ENCODE results near the gene MSI2.

Gene MSI2

DNA sequence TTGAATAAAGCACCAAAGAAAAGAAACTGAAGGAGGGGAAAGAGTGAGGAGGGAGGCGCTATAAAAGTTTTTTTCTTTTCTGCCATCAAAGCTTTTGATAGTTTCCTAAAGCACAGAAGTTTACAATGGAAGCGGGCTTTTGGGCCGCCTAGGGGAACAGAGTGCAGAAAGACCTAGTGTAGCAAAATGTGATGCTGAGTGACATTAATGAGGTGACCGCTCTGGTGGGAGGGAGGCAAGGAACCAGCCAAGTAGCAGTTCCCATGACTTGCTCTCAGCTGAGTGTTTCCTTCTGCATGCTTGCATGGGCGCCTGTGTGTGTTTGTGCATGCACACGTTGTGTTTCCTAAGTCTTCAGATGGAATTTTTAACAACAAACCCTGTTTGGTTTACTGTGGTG lies 15.5 kb downstream of the MSI2 start:
- no peak for DNase-seq

DNA sequence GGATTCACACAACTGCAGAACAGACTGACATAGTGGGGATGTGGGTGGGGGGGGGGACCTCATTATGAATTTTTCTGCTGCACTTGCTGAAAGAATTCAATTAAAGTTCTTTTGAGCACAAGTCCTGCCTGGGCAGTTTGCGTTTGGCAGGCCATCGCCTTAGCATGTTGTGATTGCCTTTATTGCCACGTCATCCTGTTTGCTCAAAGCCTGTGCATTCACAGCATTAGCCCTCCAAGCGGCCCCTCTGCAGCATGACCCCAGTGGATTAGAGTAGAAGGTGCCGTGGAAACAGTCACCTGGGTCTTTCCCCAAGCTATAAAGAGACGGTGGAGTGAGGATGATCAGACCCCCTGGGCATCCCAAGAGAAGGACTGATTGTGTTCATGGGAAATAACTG lies 17.2 kb downstream of the MSI2 start:
- DNase-seq: no peak

DNA sequence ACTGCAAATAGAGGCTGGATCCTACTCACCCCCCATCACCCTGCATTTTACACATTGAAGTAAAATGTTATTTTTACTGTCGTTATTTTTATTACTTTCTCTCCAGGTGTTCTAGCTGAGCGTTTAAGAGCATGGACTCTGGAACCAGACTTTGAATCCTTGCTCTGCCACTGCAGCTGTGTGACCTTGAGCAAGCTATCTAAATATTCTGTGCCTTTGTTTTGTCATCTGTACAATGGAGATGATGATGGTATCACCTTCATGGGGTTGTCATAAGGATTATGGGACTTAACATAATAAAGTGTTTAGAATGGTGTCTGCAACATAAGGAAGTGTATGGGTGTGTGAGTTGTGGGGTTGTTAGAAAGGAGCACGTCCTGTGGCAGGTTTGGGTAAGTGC lies 17.8 kb downstream of the MSI2 start:
- no peak for DNase-seq

- DNase-seq: no peak
Observed at GRCh38 chr17:57275071-57275764, 18.9 kb downstream of the MSI2 start.

DNA sequence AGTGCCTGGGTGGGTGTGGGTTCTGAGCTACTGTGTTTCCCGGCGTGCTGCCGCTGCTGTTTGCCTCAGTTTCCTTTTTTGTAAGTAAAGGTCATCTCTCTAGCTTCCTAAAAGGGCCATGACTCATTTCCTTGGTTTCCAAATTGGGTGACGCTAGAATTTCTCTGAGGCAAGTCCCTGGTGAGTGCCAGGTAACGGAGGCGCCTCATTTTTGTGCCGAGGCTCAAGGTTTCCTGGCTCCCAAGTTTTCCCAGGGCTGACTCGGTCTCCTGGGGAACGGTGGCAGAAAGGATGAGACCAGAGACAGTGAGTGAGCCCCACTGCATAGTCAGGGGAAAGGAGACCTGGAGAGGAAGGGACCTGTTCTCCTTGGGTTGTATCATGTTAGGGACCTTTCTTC lies 20.3 kb downstream of the MSI2 start:
- no peak for DNase-seq

DNA sequence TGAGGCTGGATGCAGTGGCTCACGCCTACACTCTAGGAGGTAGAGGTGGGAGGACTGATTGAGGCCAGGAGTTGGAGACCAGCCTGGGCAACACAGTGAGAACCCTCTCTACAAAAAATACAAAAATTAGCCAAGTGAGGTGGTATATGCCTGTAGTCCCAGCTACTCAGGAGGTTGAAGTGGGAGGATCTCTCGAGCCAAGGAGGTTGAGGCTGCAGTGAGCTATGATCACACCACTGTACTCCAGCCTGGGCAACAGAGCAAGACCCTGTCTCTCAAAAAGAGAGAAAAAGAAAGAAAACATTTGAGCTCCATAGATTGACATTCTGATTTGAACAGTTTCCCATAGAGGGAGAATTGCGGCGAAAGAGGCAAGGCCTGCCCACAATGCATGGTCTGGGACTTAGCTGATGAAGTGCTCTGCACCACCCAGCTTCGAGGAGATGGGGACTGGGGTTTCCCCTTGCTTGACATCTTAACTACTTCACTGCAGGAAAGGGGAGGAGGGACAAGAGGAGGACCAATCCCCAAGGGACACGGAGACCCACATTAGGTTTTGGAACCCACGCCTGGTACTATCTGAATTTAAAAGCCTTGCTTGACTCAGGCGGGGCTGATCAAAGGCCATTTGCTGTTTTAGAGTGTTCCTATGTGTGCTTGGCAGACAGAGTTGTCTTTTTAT lies 21.7 kb downstream of the MSI2 start:
- DNase-seq: peak; percentile 4

- DNase-seq: no peak
Observed at GRCh38 chr17:57278740-57279387, 22.5 kb downstream of the MSI2 start.

DNA sequence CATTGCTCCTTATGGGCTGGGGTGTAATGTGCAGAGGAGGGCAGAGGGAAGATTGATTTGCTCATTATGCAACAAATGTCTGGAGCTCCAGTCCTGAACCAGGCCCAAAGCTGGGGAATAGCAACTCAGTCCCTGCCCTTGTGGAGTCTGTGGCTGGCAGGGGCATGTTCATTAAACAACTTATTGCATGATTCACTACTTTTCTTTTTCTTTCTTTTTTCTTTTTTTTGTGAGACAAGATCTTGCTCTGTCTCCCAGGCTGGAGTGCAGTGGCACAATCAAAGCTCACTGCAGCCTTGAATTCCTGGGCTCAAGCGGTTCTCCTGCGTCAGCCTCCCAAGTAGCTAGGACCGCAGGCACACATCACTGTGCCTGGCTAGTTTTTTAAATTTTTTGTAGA lies 23.1 kb downstream of the MSI2 start:
- DNase-seq: no peak

DNA sequence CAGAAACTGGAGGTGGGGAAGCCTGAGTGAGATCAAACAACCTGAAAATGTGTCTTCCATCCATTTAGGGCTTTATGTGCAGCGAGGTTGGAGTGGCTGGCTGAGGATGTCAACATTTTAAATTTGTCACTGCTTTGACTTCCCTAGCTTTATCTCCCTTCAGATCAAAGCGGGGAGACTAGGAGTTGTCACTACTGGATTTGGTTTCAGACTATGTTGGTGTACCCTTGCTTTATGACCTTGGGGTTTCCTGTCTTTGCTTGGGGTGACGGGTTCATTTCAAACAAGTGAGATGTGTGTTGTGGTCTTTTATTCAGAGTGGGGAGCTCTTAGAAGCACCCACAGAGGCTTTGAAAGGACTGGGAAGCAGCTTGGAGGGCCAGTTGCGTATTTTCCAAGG lies 25.6 kb downstream of the MSI2 start:
- no peak for DNase-seq

- DNase-seq: no peak
Observed at GRCh38 chr17:57282296-57282695, 26.0 kb downstream of the MSI2 start.

DNA sequence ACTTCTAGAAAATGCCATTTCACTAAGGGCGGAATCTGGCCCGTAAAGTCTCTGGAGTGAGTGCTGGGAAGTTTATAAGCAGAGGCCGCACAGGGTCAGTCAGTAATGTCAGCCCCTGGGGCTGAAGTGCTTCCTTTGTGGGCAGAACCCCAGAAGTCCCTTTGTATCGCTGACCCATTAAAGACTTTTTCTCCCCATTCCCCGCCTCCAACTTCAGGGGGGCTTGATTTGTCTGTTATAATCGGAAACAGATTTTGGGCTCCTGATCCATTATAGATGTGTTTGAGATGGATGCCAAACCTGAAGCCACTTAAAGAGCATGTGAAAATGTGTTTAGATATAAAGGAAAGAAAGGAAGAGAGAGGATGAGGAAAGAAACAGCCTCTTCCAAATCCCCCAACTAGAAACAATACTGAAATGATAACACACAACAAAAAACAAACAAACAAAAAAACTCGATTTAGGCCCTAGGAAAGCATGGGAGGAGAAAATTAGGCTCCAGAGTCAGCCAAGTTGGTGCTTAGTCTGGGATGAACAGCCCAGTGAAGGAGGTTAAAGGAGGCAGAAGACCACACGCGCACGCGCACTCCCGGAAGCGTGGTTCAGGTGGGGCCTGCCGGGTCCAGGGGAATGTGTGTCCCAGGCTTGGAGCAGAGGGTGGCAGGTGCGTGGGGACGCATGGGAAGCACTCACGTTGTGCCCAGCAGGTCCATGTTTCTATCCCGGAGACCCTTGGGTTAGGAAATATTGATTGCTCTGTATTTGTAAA lies 27.1 kb downstream of the MSI2 start:
- DNase-seq: no peak

GRCh38 chr17:57284583-57284982 lies 28.3 kb downstream of the MSI2 start:
- DNase-seq: no peak

- peak; percentile 32 for DNase-seq
Observed at GRCh38 chr17:57284984-57285646, 28.8 kb downstream of the MSI2 start.

DNA sequence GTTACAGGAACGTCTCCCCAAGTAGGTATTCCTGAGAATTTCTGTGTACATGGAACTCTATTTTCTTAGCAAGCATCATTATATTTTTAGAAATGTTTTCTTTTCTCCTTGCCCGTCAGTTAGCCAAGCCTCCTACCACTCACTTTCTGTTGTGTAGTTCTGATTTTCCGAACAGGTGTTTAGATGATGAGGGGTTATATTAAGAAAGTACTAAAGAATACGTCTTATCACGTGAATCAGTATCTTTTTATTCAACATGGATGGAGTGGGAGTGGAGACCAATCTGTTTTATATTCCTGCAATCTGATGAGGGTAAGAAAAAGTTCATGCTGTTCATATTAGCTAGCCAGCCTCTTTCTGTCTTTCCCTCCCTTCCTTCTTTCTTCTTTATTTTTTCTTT lies 29.4 kb downstream of the MSI2 start:
- DNase-seq: no peak

DNA sequence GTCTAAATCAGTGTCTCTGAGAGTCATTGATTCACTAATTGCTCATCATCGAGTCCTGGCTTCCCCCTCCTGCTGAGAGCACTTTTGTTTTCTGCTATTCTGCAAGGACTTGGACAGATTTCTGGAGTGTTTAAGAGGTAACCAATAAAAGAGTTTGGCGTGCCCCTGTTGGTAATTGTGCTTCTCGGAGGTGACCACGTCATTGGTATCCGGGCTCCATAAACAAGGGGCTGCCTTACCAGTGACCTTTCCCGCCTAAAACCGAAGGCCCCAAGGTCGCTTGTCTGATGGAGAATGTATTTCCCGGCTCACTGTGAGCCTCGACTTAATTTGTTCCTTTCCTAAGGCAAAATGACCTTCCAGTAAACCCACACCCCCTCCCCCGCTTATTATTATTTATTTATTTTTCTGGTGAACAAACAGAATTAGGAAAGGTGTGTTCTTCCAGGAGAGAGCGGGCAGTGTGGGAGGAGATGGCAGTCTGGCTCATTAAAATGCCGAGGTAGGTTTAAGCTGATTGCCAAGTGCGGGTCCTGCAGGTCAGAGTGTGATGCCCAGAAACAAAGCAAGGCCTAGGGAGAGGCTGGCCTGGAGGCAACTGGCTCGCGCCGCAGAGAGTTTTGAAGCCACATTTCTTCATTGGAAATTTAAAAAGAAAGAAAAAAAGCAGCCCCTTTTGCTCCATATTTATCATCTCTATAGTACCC lies 30.2 kb downstream of the MSI2 start:
- no peak for DNase-seq

DNA sequence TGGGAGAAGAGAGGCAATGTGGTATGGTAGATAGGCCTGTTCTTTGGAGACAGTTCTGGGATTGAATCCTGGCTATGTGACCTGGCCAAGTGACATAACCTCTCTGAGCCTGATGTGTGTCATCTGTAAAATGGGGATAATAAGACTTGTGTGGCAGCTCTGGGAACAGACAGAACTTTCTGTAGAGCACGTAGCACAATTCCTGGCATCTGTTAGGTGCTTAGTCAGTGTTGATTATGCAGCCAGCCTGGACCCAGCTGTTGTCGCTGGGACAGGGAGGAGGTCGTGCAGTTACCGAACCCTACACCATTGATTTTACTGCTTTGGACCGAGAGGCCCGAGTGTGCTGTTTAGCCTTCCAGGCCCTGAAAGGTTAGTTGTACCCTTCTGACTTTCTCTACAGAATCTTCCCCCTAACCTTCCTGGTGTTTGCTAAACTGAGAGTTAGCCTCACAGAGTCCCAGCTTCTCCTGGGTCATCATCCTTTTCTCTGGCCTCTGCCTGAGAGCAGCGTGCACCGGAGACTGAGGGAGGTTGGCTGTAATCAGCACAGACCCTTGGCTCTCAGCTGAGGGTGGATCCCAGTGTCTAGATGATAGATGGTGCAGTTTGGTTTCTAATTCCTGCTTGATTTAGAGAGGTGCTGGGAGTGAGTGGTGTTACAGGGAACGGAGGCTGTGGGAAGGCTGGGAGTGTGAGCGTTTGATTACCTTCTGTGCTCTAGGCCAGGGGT lies 31.9 kb downstream of the MSI2 start:
- no peak for DNase-seq

- DNase-seq: no peak
Observed at GRCh38 chr17:57288773-57289121, 32.4 kb downstream of the MSI2 start.

- no peak for DNase-seq
Observed at GRCh38 chr17:57289130-57289529, 32.8 kb downstream of the MSI2 start.

DNA sequence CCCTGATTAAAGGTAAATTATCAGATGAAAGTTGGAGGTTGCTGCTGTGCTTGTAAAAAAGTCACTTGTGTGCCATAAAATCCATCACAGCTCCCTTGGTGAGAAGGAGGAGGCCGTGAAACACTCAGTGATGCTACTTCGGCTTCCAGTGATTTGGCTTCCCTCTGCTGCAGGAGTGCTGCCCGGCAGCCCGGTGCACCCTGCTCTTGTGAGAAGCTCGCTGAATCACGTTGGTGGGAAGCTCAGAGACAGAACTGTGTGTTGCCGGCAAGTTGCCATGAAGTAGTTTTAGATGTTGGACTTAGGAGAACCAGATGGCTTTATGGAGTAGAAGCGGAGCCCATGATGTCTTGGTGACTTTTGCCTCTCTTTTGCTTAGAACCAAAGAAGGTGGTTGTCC lies 33.3 kb downstream of the MSI2 start:
- no peak for DNase-seq

- no peak for DNase-seq
Observed at GRCh38 chr17:57290981-57291380, 34.7 kb downstream of the MSI2 start.

DNA sequence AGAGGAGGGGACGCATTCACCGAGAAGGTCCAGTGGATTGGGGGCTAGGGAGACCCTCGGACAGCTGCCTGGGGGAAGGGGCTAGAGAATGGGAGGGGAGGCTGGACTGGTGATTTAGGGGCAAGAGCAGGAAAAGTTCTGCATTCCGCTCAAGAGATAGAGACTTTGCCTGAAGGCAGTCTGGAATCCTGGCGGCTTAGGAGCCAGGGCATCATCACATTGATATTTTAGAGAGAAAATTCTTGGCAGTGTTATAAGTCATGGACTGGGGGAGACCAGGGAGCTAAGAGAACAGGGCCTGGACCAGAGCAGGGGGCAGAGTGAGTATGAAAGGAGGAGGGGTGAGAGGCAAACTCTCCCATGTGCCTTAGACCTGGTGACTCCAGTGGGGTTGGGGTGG lies 35.8 kb downstream of the MSI2 start:
- no peak for DNase-seq

DNA sequence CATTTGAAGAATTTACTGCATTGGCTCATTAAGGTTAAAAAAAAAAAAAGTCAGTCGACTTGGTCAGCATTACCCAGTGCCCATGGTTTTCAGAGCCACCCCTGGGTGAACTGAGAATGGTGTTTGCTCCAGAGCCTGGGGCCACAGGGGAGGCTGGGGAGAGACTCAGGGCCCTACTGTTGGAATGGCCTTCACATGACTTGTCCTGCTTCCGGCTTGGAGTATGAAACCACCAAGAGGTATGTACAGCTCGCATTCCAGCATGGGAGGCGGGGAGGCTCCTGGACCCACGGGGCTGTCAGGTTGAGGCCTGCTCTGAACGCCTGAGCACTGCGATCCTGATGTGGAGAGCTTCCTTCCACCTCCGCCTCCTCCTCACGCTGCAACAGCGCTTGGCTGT lies 36.8 kb downstream of the MSI2 start:
- no peak for DNase-seq

Data from stimulated activated CD4-positive, alpha-beta T cell treated with anti-CD3 and anti-CD28 coated beads, Interleukin-4, amount 100 ng/mL, for 1 hour (primary cell).